Measurements from ENCODE around the gene ZNF853.

- TF ChIP-seq CTCF (IDR thresholded peaks at IDR 0.05; ENCODE audit: extremely low read depth in 1 of 2, insufficient read depth in 1 of 2, low read depth in 1 of 2, low read length in 2 of 2) = no peak
- no peak for TF ChIP-seq POLR2A (IDR thresholded peaks at IDR 0.05; ENCODE audit: low read depth, low read length)
- TF ChIP-seq EZH2 (IDR thresholded peaks at IDR 0.05; ENCODE audit: borderline replicate concordance, low read depth, low read length, severe bottlenecking) = no peak
- no peak for TF ChIP-seq MYC (IDR thresholded peaks at IDR 0.05; ENCODE audit: low read depth, low read length)
- TF ChIP-seq POLR2AphosphoS5 (IDR thresholded peaks at IDR 0.05; ENCODE audit: insufficient read depth, low read depth, low read length) = no peak
Observed at GRCh38 chr7:6604458-6604857, 11.0 kb upstream of the ZNF853 start.
